ENCODE data around the gene PTCD2.

- TF ChIP-seq CTCF (conservative IDR thresholded peaks at IDR 0.05; ENCODE audit: low read depth, low read length) (no peak), EZH2 (IDR thresholded peaks at IDR 0.05; ENCODE audit: borderline replicate concordance, low read depth, low read length, poor library complexity, severe bottlenecking) (no peak)
Observed at GRCh38 chr5:72410688-72411295, 90.6 kb downstream of the PTCD2 start.
